Esophagus muscularis mucosa (tissue), 3 donors: ENCODE results near the gene ITM2C.

Experiments used
- EP300 ChIP-seq: sonication (generic); formaldehyde crosslinking; IDR thresholded peaks from one replicate; pipeline ENCODE4 v1.6.1; 2017; ENCODE audit warnings: antibody characterized with exemption
- TF ChIP-seq, protein P1 (sequence below), 3 experiments: fragments of 200-600 bp in 2 of 3; fragments of 450-650 bp in 1 of 3; sonication (generic) in 2 of 3; IDR thresholded peaks; one replicate each; pipeline ENCODE4 v1.5.1; 2017 to 2019; ENCODE audit warnings: antibody characterized with exemption in 3 of 3, mild to moderate bottlenecking in 2 of 3, moderate library complexity in 1 of 3

DNA sequence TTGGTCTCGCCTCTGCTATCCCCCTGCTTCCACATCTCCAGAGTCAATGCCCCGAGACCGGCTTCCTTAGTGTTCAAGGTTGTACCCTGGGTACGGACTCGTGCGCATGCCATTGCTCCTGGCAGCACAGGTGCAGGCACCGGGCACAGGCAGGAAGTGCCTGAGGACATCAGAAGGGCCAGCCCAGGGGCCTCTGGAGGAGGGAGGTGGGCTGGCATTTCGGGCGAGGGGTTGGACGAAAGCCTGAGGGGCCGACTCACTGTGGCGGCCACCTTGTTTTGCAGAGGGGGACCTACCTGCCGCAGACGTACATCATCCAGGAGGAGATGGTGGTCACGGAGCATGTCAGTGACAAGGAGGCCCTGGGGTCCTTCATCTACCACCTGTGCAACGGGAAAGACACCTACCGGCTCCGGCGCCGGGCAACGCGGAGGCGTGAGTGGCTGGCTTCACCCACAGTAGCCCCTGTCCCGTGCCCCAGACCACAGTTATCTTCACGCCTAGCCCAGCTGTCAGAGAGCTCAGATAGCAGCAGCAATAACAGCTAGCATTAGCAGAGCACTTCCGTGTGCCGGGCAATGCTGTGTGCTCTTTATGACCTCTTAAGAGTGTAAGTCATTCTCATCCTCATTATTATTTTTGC lies 12.5 kb downstream of the ITM2C start:
- TF ChIP-seq, protein P1, sequence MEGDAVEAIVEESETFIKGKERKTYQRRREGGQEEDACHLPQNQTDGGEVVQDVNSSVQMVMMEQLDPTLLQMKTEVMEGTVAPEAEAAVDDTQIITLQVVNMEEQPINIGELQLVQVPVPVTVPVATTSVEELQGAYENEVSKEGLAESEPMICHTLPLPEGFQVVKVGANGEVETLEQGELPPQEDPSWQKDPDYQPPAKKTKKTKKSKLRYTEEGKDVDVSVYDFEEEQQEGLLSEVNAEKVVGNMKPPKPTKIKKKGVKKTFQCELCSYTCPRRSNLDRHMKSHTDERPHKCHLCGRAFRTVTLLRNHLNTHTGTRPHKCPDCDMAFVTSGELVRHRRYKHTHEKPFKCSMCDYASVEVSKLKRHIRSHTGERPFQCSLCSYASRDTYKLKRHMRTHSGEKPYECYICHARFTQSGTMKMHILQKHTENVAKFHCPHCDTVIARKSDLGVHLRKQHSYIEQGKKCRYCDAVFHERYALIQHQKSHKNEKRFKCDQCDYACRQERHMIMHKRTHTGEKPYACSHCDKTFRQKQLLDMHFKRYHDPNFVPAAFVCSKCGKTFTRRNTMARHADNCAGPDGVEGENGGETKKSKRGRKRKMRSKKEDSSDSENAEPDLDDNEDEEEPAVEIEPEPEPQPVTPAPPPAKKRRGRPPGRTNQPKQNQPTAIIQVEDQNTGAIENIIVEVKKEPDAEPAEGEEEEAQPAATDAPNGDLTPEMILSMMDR (IDR thresholded peaks at IDR 0.05): no peak
- no peak for TF ChIP-seq EP300
